Lung (tissue), 12 donors: ENCODE data around the gene GFM1. TPM values are rescaled to one million over a fixed set of nuclear protein-coding genes. Genes with fewer than 3 reads are reported as not detected.
A peak's percentile ranks its signal among the peaks of the same experiment; 100 is the strongest.

Experiments
- ATAC-seq: fragments of 200-7000 bp; cut with Tn5 transposase; one replicate; pipeline ENCODE4 v1.9.1; 2020; ENCODE audit warnings: moderate number of reproducible peaks; ENCODE audit not compliant: insufficient read depth, low FRiP score
- DNase-seq, 3 donors: peaks; one replicate each; pipeline ENCODE4 v3.0.0-alpha.2; 2013 to 2017
- H3K27ac ChIP-seq, 2 donors: one replicate each; pipeline ENCODE4 v1.5.1; 2013; ENCODE audit warnings: mild to moderate bottlenecking in 2 of 2, moderate library complexity in 2 of 2, control low read depth in 1 of 2, inconsistent platforms in 1 of 2, low read depth in 1 of 2, low read length in 1 of 2
- H3K27me3 ChIP-seq, 3 donors: one replicate each; pipeline ENCODE4 v1.5.1; 2013; ENCODE audit warnings: low read length in 2 of 3; ENCODE audit not compliant: control insufficient read depth in 3 of 3, insufficient read depth in 3 of 3
- H3K36me3 ChIP-seq, 4 donors: one replicate each; pipeline ENCODE4 v1.5.1; 2013; ENCODE audit warnings: low read length in 4 of 4, mild to moderate bottlenecking in 1 of 4, moderate library complexity in 1 of 4; ENCODE audit not compliant: control insufficient read depth in 4 of 4, insufficient read depth in 4 of 4
- H3K4me1 ChIP-seq, 5 donors: one replicate each; pipeline ENCODE4 v1.5.1; 2013; ENCODE audit warnings: low read length in 5 of 5, mild to moderate bottlenecking in 2 of 5, moderate library complexity in 1 of 5; ENCODE audit not compliant: control insufficient read depth in 5 of 5, insufficient read depth in 5 of 5
- H3K4me3 ChIP-seq: one replicate; pipeline ENCODE4 v1.5.1; 2013; ENCODE audit warnings: mild to moderate bottlenecking, control low read depth, moderate library complexity
- H3K9ac ChIP-seq, 2 donors: one replicate each; pipeline ENCODE4 v1.5.1; 2013; ENCODE audit warnings: low read length in 2 of 2, control low read depth in 1 of 2; ENCODE audit not compliant: insufficient read depth in 1 of 2
- H3K9me3 ChIP-seq, 4 donors: one replicate each; pipeline ENCODE4 v1.5.1; 2013; ENCODE audit warnings: low read length in 3 of 4, mild to moderate bottlenecking in 1 of 4, moderate library complexity in 1 of 4; ENCODE audit not compliant: control insufficient read depth in 4 of 4, insufficient read depth in 3 of 4
- CTCF ChIP-seq: IDR thresholded peaks from 2 replicates; pipeline ENCODE4 v1.5.1; 2012; ENCODE audit warnings: mild to moderate bottlenecking; ENCODE audit errors: control extremely low read depth, extremely low read depth
- WGBS, 2 donors: extraction: QIAGEN DNeasy Blood & Tissue Kit; methylation state at CpG; one replicate each; pipeline ENCODE4 v1.1.7; 2013; 5-methylcytosine and 5-hydroxymethylcytosine counted together
- polyA plus RNA-seq, 2 donors: library from polyadenylated mRNA; stranded (reverse); fragments of 200-250 nt; gene quantifications; one replicate each; pipeline ENCODE4 v1.2.1, GENCODE V29; 2013
- total RNA-seq, 2 donors: library from RNA; depleted of rRNA in 1 of 2; stranded (reverse); fragments of >200 nt in 1 of 2; gene quantifications; one replicate each; pipeline ENCODE4 v1.2.1, GENCODE V29; 2014 to 2021
- donor health status: control.
- donor health status: control.
- donor health status: Bipolar disorder and iron deficiency.
- donor health status: healthy.
- donor health status: DM: yes; HTN: yes; CAD: no.

The GFM1 gene
- total and polyA plus RNA-seq, 4 donors = 16.2 to 66.1 (median 31.4) TPM

DNA sequence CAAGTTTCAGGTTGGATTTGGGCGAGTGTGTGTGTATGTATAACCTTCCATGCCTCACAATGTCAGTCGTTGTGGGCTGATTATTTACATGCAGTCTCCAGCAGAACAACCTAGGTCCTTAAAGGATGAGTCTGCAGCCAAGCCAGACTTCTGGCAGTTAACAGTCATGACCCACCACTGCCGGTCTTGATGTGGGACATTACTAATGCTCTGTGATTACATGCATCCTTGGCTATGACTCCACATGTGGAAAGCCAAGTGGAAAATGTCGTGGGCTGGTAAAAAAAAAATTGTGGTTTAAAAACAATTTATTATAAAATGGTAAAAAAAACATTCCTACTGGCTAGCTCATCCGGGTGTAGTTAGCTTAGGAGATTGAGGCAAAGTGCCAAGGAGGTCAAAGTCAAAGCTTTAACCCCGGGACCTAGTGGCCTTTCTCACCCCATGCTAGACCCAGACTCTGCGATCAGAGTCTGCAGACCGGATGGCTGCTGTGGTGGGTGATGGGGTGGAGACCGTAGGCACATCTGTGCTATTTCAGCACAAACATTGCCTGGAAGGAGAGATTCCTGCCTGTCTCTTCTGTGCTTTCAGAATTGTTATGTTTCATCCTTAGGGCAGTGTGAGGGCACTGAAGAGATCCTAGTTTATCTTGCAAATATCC is 81.2 kb downstream of the GFM1 start:
- Histone ChIP-seq H3K27ac (peak overlapping the region in 1 of 2 donors; percentile 80), H3K4me3 (no peak overlapping the region), H3K4me1 (peaks cover 3 to 46% (median 16%) of the 10 kb centered on the region in 5 donors), H3K36me3 (peaks cover 0 to 13% (median 5%) of the 10 kb centered on the region in 4 donors), H3K27me3 (no peaks in the 10 kb centered on the region), H3K9me3 (no peaks in the 10 kb centered on the region), H3K9ac (peak overlapping the region in 1 of 2 donors; percentile 19)
- no peak for TF ChIP-seq CTCF
- DNase-seq (peak; percentile 39 to 70 (median 52)), ATAC-seq (peak; percentile 59)
- WGBS, 2 donors = 51 to 68% methylated on average over 9 of the region's 9 CpGs

DNA sequence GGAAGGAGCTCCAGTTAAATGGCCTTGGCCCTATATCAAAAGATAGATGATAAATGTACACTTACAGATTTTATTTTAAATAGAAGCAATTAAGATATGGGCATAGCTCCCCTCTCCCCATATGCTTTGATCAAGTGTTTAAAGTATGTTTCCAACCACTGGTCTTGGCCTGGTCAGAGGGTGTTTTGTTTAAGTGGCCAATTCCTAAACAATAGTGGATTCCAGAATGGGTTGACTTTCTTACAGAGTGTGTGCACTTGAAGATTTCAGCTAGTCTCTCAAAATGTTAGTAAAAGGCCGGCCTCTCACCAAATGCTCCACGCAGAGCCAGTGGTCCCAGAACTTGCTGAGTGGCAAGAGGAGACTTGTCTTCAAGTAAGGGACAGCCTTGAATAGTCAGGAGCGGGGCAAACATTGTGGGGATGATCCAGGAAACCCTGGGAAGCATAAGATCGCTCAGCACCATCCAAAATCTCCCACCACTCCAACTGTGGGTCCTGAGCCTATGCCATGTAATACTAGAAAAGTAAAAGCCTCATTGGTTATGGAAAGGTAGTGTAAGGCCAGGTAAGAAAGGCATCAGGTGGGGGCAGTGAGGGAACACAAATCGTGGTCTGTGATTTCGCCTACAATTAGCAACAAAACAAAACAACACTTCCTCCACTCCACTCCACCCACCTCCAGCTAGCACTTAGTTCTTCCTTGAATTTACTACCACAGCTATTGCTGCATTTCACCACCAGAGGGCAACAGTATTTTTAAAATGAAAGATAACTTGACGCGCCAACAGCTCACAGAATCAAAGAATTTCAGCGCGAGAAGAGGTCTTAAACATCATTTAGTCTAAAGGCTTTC is 83.1 kb downstream of the GFM1 start:
- peaks cover 10 to 56% (median 18%) of the 10 kb centered on the region in 5 donors for H3K4me1 ChIP-seq
- H3K9ac ChIP-seq = peak overlapping the region in 1 of 2 donors; percentile 42
- peaks cover 0 to 5% (median 2%) of the 10 kb centered on the region in 4 donors for H3K36me3 ChIP-seq
- H3K9me3 ChIP-seq = no peaks in the 10 kb centered on the region
- WGBS, 2 donors = 29% methylated on average over 10 of the region's 10 CpGs
- TF ChIP-seq CTCF = peak; percentile 92
- H3K27me3 ChIP-seq = no peaks in the 10 kb centered on the region
- no peak overlapping the region for H3K4me3 ChIP-seq
- peak overlapping the region in 1 of 2 donors; percentile 61 for H3K27ac ChIP-seq
- DNase-seq (peak; percentile 75 to 94 (median 93)), ATAC-seq (no peak)

GRCh38 chr3:158728061-158728377 is 83.7 kb downstream of the GFM1 start:
- Histone ChIP-seq H3K9me3 (no peaks in the 10 kb centered on the region), H3K4me3 (no peak overlapping the region), H3K27me3 (no peaks in the 10 kb centered on the region), H3K27ac (no peak overlapping the region), H3K4me1 (peaks cover 10 to 57% (median 21%) of the 10 kb centered on the region in 5 donors), H3K36me3 (peaks cover 0 to 4% (median 2%) of the 10 kb centered on the region in 4 donors), H3K9ac (peak overlapping the region in 1 of 2 donors; percentile 11)
- TF ChIP-seq CTCF = no peak
- DNase-seq (no peak), ATAC-seq (no peak)
- 36 to 37% methylated on average over 4 of the region's 4 CpGs for WGBS, 2 donors
